ENCODE data around the gene CELF4.

The CELF4 gene

DNA sequence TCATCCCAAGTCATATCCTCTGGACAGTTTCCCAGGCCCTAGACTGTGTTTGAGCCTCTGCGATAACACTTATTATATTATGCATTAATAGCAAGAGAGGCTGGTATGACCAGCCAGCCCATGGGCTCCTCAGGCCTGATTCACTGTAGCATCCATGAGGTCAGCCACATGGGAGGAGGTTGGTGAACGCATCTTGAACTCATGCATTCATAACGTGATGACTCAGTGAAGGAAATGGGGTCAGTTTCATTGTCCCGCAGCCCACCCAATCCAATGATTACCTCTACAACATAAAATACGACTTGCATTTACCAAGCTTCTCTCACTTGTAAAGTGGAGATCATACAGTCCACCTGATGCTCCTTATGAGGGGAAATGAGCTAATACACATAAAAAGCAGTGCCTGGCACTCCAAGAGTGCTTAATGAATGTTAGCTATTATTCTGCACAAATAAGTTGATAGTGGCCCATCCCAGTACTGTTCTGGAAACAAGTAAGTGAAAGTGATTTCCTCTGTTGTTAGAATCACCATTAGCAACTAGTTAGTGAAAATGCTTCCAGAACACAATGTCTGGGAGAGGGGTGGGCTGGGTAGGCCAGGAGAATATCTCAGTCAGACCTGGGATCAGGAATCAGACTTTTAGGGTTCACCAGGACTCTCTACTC is 46.1 kb upstream of the CELF4 start:
- H3K9me3 ChIP-seq (ENCODE audit: control insufficient read depth, insufficient read depth, low read length) = no peaks in the 10 kb centered on the region
- H3K79me2 ChIP-seq (ENCODE audit: control insufficient read depth, low read length) = no peaks in the 10 kb centered on the region
- H4K20me1 ChIP-seq (ENCODE audit: control insufficient read depth, insufficient read depth, low read depth, low read length) = no peaks in the 10 kb centered on the region
- H3K27ac ChIP-seq (ENCODE audit: low read depth, low read length) = no peak overlapping the region
- H3K4me2 ChIP-seq (ENCODE audit: low read length) = no peak overlapping the region
- no peaks in the 10 kb centered on the region for H3K27me3 ChIP-seq (ENCODE audit: control insufficient read depth, low read length)
- H3K4me3 ChIP-seq (ENCODE audit: low read length) = no peak overlapping the region
- H3F3A ChIP-seq (ENCODE audit: control insufficient read depth, insufficient read depth) = no peaks in the 10 kb centered on the region
- no peaks in the 10 kb centered on the region for H3K4me1 ChIP-seq (ENCODE audit: control insufficient read depth, low read length)
- TF ChIP-seq, protein P1, sequence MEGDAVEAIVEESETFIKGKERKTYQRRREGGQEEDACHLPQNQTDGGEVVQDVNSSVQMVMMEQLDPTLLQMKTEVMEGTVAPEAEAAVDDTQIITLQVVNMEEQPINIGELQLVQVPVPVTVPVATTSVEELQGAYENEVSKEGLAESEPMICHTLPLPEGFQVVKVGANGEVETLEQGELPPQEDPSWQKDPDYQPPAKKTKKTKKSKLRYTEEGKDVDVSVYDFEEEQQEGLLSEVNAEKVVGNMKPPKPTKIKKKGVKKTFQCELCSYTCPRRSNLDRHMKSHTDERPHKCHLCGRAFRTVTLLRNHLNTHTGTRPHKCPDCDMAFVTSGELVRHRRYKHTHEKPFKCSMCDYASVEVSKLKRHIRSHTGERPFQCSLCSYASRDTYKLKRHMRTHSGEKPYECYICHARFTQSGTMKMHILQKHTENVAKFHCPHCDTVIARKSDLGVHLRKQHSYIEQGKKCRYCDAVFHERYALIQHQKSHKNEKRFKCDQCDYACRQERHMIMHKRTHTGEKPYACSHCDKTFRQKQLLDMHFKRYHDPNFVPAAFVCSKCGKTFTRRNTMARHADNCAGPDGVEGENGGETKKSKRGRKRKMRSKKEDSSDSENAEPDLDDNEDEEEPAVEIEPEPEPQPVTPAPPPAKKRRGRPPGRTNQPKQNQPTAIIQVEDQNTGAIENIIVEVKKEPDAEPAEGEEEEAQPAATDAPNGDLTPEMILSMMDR (IDR thresholded peaks at IDR 0.05; ENCODE audit: low read depth, low read length, poor library complexity, severe bottlenecking) = no peak
- TF ChIP-seq EZH2phosphoT487 (IDR thresholded peaks at IDR 0.05; ENCODE audit: borderline replicate concordance, low read length) = no peak
- no peaks in the 10 kb centered on the region for H3K36me3 ChIP-seq (ENCODE audit: control insufficient read depth, low read length)
- H3K9me2 ChIP-seq (replicated peaks; ENCODE audit: control insufficient read depth, low read length) = no peaks in the 10 kb centered on the region

DNA sequence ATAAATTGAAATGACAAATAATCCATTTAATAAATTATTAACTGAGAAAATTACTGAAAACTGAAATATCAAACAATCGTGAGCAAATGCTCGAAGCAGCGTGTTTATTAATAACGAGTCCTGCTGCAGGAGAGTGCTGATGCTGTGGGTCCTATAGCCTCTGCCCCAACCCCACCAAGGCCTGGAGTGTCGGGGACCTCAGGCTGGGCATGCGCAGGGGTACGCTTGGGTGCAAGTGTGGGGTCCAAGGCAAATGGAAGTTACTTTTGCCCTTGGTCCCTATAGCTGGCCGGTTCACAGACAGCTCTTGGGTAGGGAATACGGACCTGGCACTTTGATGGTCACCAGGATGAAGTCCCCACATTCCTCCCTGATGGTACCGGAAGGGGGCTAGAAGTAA is 43.3 kb upstream of the CELF4 start:
- TF ChIP-seq, protein P1 (IDR thresholded peaks at IDR 0.05; ENCODE audit: low read depth, low read length, poor library complexity, severe bottlenecking) = no peak
- TF ChIP-seq EZH2phosphoT487 (IDR thresholded peaks at IDR 0.05; ENCODE audit: borderline replicate concordance, low read length) = no peak

DNA sequence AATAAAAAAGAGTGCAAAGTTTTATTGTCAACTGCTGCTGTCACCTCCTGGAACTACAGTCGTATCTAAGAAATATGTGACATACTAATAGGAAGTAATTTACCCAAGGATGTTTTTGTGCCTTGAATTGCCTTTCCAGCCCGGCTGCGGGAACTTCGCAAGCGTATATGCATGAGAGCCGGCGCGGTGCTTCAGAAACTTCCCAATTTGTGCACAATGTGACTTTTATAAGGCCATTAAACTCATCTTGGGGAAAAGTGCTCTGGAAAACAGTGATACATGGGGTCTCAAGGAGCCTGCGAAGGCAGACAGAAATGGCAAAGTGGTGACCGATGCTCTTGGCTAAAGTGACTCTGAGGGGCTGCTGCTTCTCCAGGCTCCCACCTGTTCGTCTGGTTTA is 41.7 kb upstream of the CELF4 start:
- H3K4me1 ChIP-seq (ENCODE audit: control insufficient read depth, low read length) = no peaks in the 10 kb centered on the region
- TF ChIP-seq, protein P1 (IDR thresholded peaks at IDR 0.05; ENCODE audit: low read depth, low read length, poor library complexity, severe bottlenecking) = no peak
- TF ChIP-seq EZH2phosphoT487 (IDR thresholded peaks at IDR 0.05; ENCODE audit: borderline replicate concordance, low read length) = no peak
- H3K27ac ChIP-seq (ENCODE audit: low read depth, low read length) = no peak overlapping the region
- no peaks in the 10 kb centered on the region for H4K20me1 ChIP-seq (ENCODE audit: control insufficient read depth, insufficient read depth, low read depth, low read length)
- no peaks in the 10 kb centered on the region for H3F3A ChIP-seq (ENCODE audit: control insufficient read depth, insufficient read depth)
- no peaks in the 10 kb centered on the region for H3K79me2 ChIP-seq (ENCODE audit: control insufficient read depth, low read length)
- H3K36me3 ChIP-seq (ENCODE audit: control insufficient read depth, low read length) = no peaks in the 10 kb centered on the region
- H3K4me2 ChIP-seq (ENCODE audit: low read length) = no peak overlapping the region
- H3K9me2 ChIP-seq (replicated peaks; ENCODE audit: control insufficient read depth, low read length) = no peaks in the 10 kb centered on the region
- H3K9me3 ChIP-seq (ENCODE audit: control insufficient read depth, insufficient read depth, low read length) = no peaks in the 10 kb centered on the region
- no peaks in the 10 kb centered on the region for H3K27me3 ChIP-seq (ENCODE audit: control insufficient read depth, low read length)
- H3K4me3 ChIP-seq (ENCODE audit: low read length) = no peak overlapping the region

More for the DNA sequence above, 43.3 kb upstream of the CELF4 start:
- H3K4me1 ChIP-seq (ENCODE audit: control insufficient read depth, low read length) = no peaks in the 10 kb centered on the region
- H3K27ac ChIP-seq (ENCODE audit: low read depth, low read length) = no peak overlapping the region
- no peak overlapping the region for H3K4me2 ChIP-seq (ENCODE audit: low read length)
- no peaks in the 10 kb centered on the region for H3K9me2 ChIP-seq (replicated peaks; ENCODE audit: control insufficient read depth, low read length)
- no peaks in the 10 kb centered on the region for H3F3A ChIP-seq (ENCODE audit: control insufficient read depth, insufficient read depth)
- H3K4me3 ChIP-seq (ENCODE audit: low read length) = no peak overlapping the region
- H3K36me3 ChIP-seq (ENCODE audit: control insufficient read depth, low read length) = no peaks in the 10 kb centered on the region
- no peaks in the 10 kb centered on the region for H3K9me3 ChIP-seq (ENCODE audit: control insufficient read depth, insufficient read depth, low read length)
- H3K27me3 ChIP-seq (ENCODE audit: control insufficient read depth, low read length) = no peaks in the 10 kb centered on the region
- H4K20me1 ChIP-seq (ENCODE audit: control insufficient read depth, insufficient read depth, low read depth, low read length) = no peaks in the 10 kb centered on the region
- no peaks in the 10 kb centered on the region for H3K79me2 ChIP-seq (ENCODE audit: control insufficient read depth, low read length)
